K562 (cell line): ENCODE data around the gene CCNQ. TPM values are rescaled to one million over a fixed set of nuclear protein-coding genes. Genes with fewer than 3 reads are reported as not detected.

Experiments used
- BACH1 ChIP-seq: fragments of 200-800 bp; sonication (Bioruptor generic); IDR thresholded peaks from 2 replicates; pipeline ENCODE4 v1.6.1; 2016; ENCODE audit warnings: missing genetic modification characterization, missing compliant biosample characterization
- CREM ChIP-seq: IDR thresholded peaks from 2 replicates; pipeline ENCODE4 v1.6.1; 2014; ENCODE audit warnings: antibody characterized with exemption, low read depth
- DNMT1 ChIP-seq: fragments of 450-650 bp; IDR thresholded peaks from 2 replicates; pipeline ENCODE4 v1.6.1; 2016; ENCODE audit warnings: antibody characterized with exemption, mild to moderate bottlenecking
- GTF2A2 ChIP-seq: IDR thresholded peaks from 2 replicates; pipeline ENCODE4 v1.6.1; 2016; ENCODE audit warnings: mild to moderate bottlenecking, missing genetic modification characterization, missing compliant biosample characterization
- MED1 ChIP-seq: sonication (generic); formaldehyde crosslinking; IDR thresholded peaks from 2 replicates; pipeline ENCODE4 v1.8.1; 2023; ENCODE audit warnings: missing genetic modification reagents, borderline replicate concordance
- MEF2D ChIP-seq: conservative IDR thresholded peaks from 2 replicates; pipeline ENCODE4 v1.6.1; 2016; ENCODE audit warnings: low read depth, missing genetic modification characterization, missing compliant biosample characterization
- MYNN ChIP-seq, 2 experiments: sonication (generic); formaldehyde crosslinking in 1 of 2; IDR thresholded peaks; 2 replicates each; pipeline versions ENCODE4 v1.5.0 to v1.6.1; 2016 to 2020; ENCODE audit warnings: antibody characterized with exemption in 1 of 2, missing genetic modification reagents in 1 of 2
- RB1 ChIP-seq: fragments of 450-650 bp; IDR thresholded peaks from 2 replicates; pipeline ENCODE4 v1.6.1; 2017; ENCODE audit warnings: low read depth, mild to moderate bottlenecking
- RBM25 ChIP-seq: fragments of 200-400 bp; formaldehyde crosslinking; IDR thresholded peaks from 2 replicates; pipeline ENCODE4 v1.6.1; 2018; ENCODE audit warnings: low read length, low read depth, moderate library complexity; ENCODE audit not compliant: severe bottlenecking
- SIX5 ChIP-seq, 2 experiments: IDR thresholded peaks; 2 replicates each; pipeline ENCODE4 v1.6.1; 2011; ENCODE audit warnings: low read length in 2 of 2, borderline replicate concordance in 1 of 2, low read depth in 1 of 2, mild to moderate bottlenecking in 1 of 2, moderate library complexity in 1 of 2; ENCODE audit not compliant: insufficient read depth in 1 of 2
- TAF7 ChIP-seq: fragments of 450-650 bp; IDR thresholded peaks from 2 replicates; pipeline ENCODE4 v1.6.1; 2016; ENCODE audit warnings: missing genetic modification characterization, missing compliant biosample characterization
- TRIM24 ChIP-seq, 2 experiments: fragments of 450-650 bp; IDR thresholded peaks; 2 replicates each; pipeline ENCODE4 v1.6.1; 2016
- XRCC5 ChIP-seq: fragments of 200-400 bp; formaldehyde crosslinking; IDR thresholded peaks from 2 replicates; pipeline ENCODE4 v1.6.1; 2017; ENCODE audit warnings: low read depth, mild to moderate bottlenecking, low read length
- polyA plus RNA-seq, 8 experiments: library from polyadenylated mRNA; depleted of rRNA in 4 of 8; stranded (reverse) in 5 of 8; unstranded in 3 of 8; fragments of >200 nt; fragmentation: Nextera tagmentation in 2 of 8; fragmentation: Illumina TruSeq in 1 of 8; extraction: Ambion mirVana in 2 of 8; extraction: Trizol in 1 of 8; gene quantifications; 2 replicates each; pipeline versions ENCODE4 v1.2.1 to v1.2.3, GENCODE V29; 2011 to 2014; ENCODE audit warnings: inconsistent platforms in 1 of 8, missing spikeins in 1 of 8
- total RNA-seq, 7 experiments: library from RNA; depleted of rRNA in 6 of 7; stranded (reverse); fragments of >200 nt in 6 of 7; fragmentation: Illumina TruSeq in 2 of 7; extraction: Trizol in 2 of 7; gene quantifications; 2 replicates each; pipeline versions ENCODE4 v1.2.1 to v1.2.3, GENCODE V29; 2011 to 2021; ENCODE audit warnings: low replicate concordance in 1 of 7
- TF ChIP-seq, protein P1 (sequence below), 2 experiments: fragments of 450-650 bp in 1 of 2; sonication (generic) in 1 of 2; formaldehyde crosslinking in 1 of 2; IDR thresholded peaks; 2 replicates each; pipeline versions ENCODE4 v1.7.1 to v1.9.0; 2016 to 2022; ENCODE audit warnings: inconsistent platforms in 1 of 2, mild to moderate bottlenecking in 1 of 2, missing genetic modification reagents in 1 of 2
- TF ChIP-seq, protein P2 (sequence below): sonication (generic); formaldehyde crosslinking; IDR thresholded peaks from 2 replicates; pipeline ENCODE4 v1.8.0; 2022; ENCODE audit warnings: mild to moderate bottlenecking, missing genetic modification reagents
- TF ChIP-seq, protein P3 (sequence below): sonication (generic); formaldehyde crosslinking; IDR thresholded peaks from 2 replicates; pipeline ENCODE4 v1.4.0; 2020; ENCODE audit warnings: mild to moderate bottlenecking, missing genetic modification reagents

CCNQ gene
- total and polyA plus RNA-seq, 9 of the 15 experiments (the other 6 are each of a cell fraction or from before 2014, with no cell fraction given), result 0.92 to 53.8 (median 25.3) TPM

DNA sequence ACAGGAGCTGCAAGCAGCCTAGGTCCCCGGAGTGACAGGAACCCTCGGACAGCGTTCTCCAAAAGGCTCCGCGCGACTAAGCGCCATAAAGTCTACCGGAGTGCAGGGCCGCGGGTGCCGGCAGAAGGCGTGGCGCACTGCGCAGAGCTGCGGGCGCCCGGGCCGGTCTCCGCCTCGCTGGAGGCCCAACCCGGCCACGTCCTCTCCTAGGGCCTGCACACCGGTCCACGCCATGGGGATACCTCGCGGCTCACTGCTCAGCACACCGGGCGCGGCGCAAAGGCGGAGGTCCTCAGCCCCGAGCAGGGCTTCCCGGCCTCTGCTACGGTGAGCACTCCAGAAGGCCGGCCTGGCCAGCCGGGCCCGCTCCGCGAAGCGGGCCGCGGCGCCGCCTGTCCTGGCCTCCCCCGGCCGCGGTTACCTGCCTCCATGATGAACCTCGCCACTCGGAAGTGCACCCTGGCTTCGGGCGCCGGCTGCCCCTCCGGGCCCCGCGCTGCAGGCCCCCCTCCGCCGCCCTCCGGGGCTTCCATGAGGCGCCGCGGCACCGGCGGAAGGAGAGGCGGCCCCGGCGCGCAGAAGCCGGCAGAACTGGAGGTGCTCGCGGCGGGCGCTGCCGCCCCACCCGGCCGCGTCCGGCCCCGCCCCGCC lies at the start of gene CCNQ (continued):
- TF ChIP-seq, protein P1, sequence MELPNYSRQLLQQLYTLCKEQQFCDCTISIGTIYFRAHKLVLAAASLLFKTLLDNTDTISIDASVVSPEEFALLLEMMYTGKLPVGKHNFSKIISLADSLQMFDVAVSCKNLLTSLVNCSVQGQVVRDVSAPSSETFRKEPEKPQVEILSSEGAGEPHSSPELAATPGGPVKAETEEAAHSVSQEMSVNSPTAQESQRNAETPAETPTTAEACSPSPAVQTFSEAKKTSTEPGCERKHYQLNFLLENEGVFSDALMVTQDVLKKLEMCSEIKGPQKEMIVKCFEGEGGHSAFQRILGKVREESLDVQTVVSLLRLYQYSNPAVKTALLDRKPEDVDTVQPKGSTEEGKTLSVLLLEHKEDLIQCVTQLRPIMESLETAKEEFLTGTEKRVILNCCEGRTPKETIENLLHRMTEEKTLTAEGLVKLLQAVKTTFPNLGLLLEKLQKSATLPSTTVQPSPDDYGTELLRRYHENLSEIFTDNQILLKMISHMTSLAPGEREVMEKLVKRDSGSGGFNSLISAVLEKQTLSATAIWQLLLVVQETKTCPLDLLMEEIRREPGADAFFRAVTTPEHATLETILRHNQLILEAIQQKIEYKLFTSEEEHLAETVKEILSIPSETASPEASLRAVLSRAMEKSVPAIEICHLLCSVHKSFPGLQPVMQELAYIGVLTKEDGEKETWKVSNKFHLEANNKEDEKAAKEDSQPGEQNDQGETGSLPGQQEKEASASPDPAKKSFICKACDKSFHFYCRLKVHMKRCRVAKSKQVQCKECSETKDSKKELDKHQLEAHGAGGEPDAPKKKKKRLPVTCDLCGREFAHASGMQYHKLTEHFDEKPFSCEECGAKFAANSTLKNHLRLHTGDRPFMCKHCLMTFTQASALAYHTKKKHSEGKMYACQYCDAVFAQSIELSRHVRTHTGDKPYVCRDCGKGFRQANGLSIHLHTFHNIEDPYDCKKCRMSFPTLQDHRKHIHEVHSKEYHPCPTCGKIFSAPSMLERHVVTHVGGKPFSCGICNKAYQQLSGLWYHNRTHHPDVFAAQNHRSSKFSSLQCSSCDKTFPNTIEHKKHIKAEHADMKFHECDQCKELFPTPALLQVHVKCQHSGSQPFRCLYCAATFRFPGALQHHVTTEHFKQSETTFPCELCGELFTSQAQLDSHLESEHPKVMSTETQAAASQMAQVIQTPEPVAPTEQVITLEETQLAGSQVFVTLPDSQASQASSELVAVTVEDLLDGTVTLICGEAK (IDR thresholded peaks at IDR 0.05), result no peak
- TF ChIP-seq, protein P1 (CRISPR knock-in tag; IDR thresholded peaks at IDR 0.05), result no peak
- TF ChIP-seq TAF7 (tag) (no peak), XRCC5 (no peak), GTF2A2 (tag) (no peak), SIX5 (IDR thresholded peaks at IDR 0.05; ENCODE audit: borderline replicate concordance in 1 of 2, insufficient read depth in 1 of 2, low read depth in 1 of 2, low read length in 2 of 2) (no peak), MYNN (IDR thresholded peaks at IDR 0.05) (no peak), MYNN (CRISPR knock-in tag; IDR thresholded peaks at IDR 0.05) (no peak), RB1 (peak; percentile 36; the same call in 1 of the 2 replicates), RBM25 (no peak), BACH1 (tag) (no peak), DNMT1 (no peak), CREM (no peak), MED1 (CRISPR knock-in tag) (no peak), MEF2D (tag) (no peak), TRIM24 (IDR thresholded peaks at IDR 0.05) (no peak)
- TF ChIP-seq, protein P2, sequence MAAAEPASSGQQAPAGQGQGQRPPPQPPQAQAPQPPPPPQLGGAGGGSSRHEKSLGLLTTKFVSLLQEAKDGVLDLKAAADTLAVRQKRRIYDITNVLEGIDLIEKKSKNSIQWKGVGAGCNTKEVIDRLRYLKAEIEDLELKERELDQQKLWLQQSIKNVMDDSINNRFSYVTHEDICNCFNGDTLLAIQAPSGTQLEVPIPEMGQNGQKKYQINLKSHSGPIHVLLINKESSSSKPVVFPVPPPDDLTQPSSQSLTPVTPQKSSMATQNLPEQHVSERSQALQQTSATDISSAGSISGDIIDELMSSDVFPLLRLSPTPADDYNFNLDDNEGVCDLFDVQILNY (CRISPR knock-in tag), result no peak
- TF ChIP-seq, protein P3, sequence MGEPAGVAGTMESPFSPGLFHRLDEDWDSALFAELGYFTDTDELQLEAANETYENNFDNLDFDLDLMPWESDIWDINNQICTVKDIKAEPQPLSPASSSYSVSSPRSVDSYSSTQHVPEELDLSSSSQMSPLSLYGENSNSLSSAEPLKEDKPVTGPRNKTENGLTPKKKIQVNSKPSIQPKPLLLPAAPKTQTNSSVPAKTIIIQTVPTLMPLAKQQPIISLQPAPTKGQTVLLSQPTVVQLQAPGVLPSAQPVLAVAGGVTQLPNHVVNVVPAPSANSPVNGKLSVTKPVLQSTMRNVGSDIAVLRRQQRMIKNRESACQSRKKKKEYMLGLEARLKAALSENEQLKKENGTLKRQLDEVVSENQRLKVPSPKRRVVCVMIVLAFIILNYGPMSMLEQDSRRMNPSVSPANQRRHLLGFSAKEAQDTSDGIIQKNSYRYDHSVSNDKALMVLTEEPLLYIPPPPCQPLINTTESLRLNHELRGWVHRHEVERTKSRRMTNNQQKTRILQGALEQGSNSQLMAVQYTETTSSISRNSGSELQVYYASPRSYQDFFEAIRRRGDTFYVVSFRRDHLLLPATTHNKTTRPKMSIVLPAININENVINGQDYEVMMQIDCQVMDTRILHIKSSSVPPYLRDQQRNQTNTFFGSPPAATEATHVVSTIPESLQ, result no peak
